GM18867 (cell line): ENCODE measurements around the gene SHISA6.

Source experiments
- ATAC-seq: cut with Tn5 transposase; IDR thresholded peaks from one replicate; pipeline ENCODE4 v1.9.1; 2021; ENCODE audit warnings: mild to moderate bottlenecking, moderate library complexity; ENCODE audit not compliant: unreplicated experiment

The SHISA6 gene

GRCh38 chr17:11511696-11512095 lies 270.7 kb downstream of the SHISA6 start:
- ATAC-seq, result no peak

DNA sequence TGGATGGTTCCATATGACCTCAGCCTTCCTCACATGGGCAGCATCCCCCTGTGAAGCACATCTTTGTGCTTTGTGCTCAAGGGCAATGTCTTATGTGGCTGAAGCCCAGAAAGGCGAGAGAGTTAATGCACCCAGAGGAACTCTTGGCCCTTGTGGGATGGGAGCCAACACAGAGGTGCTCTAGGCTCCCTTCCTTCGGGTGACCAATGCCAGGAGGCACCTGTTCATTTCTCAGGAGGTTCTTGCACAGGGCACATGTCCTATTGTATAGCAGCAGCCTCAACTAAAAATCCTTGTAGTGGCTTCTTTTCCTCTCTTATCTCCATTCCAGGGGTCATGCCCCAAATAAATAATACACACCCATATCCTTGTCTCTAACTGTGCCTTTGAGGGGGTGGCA lies 273.6 kb downstream of the SHISA6 start:
- no peak for ATAC-seq

GRCh38 chr17:11514981-11515680 lies 274.1 kb downstream of the SHISA6 start:
- no peak for ATAC-seq

GRCh38 chr17:11515901-11516300 lies 274.9 kb downstream of the SHISA6 start:
- no peak for ATAC-seq

DNA sequence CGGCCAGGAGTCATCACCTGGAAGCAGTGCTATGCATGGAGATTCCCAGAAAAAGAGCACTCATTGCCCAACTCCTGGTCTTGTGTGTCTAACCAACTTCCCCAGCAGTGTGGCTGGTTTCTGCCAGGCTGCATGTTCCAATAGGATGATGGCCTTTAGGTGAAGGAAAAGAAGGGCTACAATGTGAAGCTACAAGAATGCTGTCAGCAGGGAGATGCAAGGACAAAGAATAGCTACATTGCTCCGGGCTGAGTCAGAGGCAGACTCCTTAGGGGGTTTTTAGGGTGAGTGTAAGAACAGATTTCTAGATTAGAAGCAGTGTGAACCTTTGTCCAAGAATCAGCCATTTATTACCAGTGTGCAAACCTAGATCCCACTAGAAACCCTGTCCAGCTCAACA lies 294.2 kb downstream of the SHISA6 start:
- ATAC-seq, result no peak

- no peak for ATAC-seq
Observed at GRCh38 chr17:11538366-11538765, 297.4 kb downstream of the SHISA6 start.

DNA sequence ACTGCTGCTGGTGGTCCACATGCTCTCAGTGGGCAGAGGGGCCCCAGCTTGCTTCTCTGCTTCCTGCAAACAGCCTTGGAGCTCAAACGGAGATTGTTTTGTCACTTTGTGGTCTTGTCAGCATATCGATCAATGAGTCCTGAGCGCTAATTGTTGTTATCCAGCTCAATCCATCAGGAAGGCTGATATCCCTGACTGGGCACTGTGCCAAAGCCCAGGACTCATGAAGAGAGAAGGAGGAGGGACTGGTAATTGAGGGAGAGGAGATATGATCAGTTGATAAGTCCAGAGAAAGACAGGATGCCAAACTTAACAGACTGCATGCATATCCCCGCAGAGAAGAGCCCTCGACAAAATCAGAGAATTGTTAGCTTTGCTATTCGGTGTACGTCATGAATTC lies 298.6 kb downstream of the SHISA6 start:
- no peak for ATAC-seq

DNA sequence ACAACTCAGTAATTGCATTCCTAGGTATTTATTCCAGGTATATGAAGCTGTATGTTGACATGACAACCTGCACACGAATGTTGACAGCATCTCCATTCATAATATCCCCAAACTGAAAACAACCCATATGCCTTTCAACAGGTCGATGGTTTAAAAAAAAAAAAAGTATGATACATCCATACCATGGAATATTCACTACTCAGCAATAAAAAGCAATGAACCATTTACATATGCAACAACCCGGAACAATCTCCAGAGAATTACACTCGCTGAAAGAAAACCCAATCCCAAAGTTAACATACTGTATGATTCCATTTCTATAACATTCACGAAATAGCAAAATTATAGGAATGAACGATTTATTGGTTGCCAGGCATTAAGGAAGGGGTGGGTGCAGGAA lies 304.0 kb downstream of the SHISA6 start:
- no peak for ATAC-seq

DNA sequence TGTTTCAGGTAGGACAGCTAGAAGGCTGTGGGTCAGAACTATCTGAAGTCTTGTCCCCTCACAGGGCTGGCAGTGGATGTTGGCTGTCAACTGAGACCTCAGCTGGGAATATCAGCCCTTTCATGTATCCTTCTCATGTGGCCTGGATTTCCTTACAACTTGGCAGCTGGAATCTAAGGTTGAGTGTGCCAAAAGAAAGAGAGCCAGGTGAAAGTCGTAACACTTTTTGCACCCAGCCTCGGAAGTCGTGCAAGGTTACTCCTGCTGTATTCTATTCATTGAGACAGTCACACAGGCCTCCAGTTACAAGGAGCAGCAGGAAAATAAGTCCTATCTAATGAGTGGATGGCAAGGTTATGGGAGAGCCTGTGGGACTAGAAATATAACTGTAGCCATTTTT lies 304.7 kb downstream of the SHISA6 start:
- no peak for ATAC-seq

GRCh38 chr17:11547853-11548252 lies 306.8 kb downstream of the SHISA6 start:
- no peak for ATAC-seq

GRCh38 chr17:11548398-11548797 lies 307.4 kb downstream of the SHISA6 start:
- no peak for ATAC-seq

- no peak for ATAC-seq
Observed at GRCh38 chr17:11550431-11550830, 309.4 kb downstream of the SHISA6 start.

GRCh38 chr17:11551442-11551841 lies 310.4 kb downstream of the SHISA6 start:
- no peak for ATAC-seq

GRCh38 chr17:11553135-11553534 lies 312.1 kb downstream of the SHISA6 start:
- ATAC-seq, result no peak

DNA sequence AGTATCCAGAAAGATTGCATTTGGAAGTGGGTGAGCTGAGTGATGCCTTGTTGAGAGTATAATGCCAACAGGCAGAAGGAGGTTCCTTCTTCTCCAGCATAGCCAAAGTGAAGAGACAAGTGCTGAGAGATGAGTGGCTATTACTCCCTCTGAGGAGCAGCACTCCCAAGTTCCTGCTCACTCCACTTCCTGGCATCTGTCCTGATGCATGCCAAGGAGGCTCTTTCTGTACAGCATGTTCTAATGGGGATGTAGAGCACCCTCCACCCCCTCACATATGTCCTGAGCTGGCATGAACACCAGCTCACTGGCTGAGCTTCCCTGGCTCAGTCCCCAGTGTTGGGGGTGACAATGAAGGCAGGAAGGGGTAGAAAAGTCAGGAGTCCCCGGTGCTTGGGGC lies 313.0 kb downstream of the SHISA6 start:
- no peak for ATAC-seq

- ATAC-seq, result no peak
Observed at GRCh38 chr17:11554542-11554941, 313.5 kb downstream of the SHISA6 start.

DNA sequence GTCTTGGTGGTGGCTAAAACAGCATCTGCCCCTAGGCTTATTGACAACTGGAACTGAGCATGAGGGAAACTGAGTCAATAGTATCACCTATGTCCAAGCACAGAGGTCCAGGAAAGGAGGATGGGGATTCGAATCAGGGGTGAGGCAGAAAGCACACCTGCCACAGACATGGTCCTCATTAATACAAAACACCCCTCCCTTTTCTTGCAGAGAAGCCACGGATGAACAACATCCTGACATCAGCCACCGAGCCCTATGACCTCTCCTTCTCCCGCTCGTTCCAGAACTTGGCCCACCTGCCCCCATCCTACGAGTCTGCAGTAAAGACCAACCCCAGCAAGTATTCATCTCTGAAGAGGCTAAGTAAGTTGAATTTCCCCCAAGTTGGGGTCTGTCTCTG lies 314.5 kb downstream of the SHISA6 start:
- no peak for ATAC-seq

GRCh38 chr17:11557727-11558452 lies 316.9 kb downstream of the SHISA6 start:
- ATAC-seq, result no peak

DNA sequence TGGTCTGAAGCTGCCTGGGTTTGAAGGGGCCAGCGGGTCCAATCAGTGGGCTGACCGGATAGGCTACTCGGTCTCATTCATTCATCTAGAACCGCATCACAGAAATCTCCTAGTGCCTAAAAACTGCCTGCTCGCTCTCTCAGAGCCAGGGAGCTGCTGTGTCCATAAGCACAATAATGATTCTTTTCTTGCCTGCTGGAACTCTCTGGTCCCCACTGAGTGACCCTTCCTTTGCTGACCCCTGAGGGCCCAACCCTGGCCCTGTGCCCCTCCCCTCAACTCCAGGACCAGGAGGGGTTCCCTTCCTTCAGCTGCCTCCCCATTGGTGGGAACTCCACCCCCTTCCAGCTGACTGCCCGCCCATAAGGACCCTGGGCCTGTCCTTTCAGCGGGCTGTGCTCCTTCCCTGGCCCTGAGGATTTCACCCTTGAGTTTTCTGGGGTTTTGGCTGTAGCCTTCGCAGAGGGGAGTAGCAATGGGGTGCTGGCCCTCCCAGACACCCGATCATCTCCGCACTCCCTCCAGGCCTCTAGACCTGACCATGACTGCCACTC lies 317.7 kb downstream of the SHISA6 start:
- no peak for ATAC-seq

DNA sequence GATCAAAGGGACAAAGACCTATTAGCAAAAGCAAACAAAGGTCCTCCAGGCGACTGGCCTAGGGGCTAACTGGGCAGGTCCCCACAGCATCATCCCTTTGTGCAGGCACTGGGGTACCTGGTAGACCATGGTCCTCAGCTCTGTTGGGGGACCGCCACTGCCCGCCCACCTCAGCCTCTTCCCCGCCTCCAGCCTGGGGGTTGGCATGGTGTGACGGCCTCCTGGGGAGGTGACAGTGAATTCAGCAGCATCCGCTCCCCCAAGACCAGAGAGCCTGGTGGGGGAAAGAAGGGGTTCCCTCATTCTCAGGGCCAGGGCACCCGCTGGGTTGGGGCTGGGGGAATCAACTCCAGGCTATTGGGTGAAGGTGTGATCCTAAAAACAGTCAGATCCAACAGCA lies 318.6 kb downstream of the SHISA6 start:
- ATAC-seq, result no peak

DNA sequence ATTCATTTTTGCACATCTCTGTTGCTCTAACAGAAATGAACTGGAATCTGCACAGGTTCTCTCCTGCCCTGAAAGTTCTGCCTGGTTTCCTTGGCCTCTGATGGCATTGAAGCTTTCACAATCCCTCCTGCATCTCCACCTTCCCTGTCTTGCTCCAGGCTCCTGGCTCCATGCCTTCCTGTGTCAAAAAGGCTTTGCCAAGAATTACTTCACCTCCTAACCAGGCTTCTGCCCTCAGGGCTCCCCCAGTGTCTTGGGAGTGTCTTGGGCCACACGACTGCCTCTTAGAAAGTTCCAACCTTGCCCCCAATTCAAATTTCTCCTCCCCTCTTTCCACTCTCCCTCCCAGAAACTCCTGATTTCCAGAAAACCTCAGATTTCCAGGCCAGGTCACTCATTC lies 320.3 kb downstream of the SHISA6 start:
- ATAC-seq, result no peak

- ATAC-seq, result no peak
Observed at GRCh38 chr17:11561702-11562101, 320.7 kb downstream of the SHISA6 start.
